Measurements from ENCODE around the gene PLXDC1. TPM values are rescaled to one million over a fixed set of nuclear protein-coding genes. Genes with fewer than 3 reads are reported as not detected.

PLXDC1 gene
- total RNA-seq, 4 donors from 2014 or later = 3.3 to 45.1 (median 21.5) TPM

DNA sequence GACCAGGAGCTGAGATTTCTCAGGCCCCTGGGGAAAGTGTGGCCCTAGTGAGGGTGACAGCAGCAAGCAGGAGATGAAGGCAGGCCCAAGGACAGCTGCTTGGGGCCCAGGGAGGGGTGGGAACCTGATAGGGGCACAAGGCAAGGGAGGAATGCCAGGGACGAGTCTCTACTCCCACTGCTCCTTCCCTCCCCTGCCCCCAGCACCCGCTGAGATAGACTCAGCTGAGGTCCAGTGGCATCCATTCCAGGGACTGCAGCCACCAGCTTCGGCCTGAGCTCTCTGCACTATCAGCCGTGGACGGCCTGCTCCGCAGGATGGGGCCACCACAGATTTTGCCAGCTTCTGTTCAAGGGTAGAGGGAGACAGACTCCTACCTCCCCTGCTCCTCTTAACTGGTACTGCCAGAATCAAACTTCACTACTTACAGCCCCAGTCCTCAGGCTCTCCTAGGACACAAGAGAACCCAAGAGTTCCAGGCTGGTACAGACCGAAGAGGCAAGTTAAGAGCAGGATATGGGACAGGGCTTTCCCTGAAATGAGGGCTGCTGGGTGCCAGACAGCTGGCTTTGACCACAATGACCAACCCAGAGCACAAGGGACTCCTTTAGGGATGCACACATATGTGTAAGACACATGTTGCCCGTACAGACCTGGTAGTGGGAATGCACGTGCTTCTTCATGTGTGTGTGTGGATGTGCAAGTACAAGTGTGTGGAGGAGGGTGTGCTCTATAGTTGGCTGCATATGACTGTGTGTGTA, 40.5 kb upstream of the PLXDC1 start:
- Histone ChIP-seq H3K36me3 (no peaks in the 10 kb centered on the region), H3K27ac (no peak overlapping the region), H3K4me3 (no peak overlapping the region), H3K27me3 (no peaks in the 10 kb centered on the region), H3K9me3 (no peaks in the 10 kb centered on the region), H3K4me1 (peaks cover 0 to 16% of the 10 kb centered on the region in 2 donors)
- intact Hi-C loops (cut with DNase I; ENCODE audit: low total_unique reads) = no loop called here
- TF ChIP-seq, protein P1, sequence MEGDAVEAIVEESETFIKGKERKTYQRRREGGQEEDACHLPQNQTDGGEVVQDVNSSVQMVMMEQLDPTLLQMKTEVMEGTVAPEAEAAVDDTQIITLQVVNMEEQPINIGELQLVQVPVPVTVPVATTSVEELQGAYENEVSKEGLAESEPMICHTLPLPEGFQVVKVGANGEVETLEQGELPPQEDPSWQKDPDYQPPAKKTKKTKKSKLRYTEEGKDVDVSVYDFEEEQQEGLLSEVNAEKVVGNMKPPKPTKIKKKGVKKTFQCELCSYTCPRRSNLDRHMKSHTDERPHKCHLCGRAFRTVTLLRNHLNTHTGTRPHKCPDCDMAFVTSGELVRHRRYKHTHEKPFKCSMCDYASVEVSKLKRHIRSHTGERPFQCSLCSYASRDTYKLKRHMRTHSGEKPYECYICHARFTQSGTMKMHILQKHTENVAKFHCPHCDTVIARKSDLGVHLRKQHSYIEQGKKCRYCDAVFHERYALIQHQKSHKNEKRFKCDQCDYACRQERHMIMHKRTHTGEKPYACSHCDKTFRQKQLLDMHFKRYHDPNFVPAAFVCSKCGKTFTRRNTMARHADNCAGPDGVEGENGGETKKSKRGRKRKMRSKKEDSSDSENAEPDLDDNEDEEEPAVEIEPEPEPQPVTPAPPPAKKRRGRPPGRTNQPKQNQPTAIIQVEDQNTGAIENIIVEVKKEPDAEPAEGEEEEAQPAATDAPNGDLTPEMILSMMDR (IDR thresholded peaks at IDR 0.05) = no peak
- TF ChIP-seq POLR2A (IDR thresholded peaks at IDR 0.05) = no peak
- no peak for DNase-seq

DNA sequence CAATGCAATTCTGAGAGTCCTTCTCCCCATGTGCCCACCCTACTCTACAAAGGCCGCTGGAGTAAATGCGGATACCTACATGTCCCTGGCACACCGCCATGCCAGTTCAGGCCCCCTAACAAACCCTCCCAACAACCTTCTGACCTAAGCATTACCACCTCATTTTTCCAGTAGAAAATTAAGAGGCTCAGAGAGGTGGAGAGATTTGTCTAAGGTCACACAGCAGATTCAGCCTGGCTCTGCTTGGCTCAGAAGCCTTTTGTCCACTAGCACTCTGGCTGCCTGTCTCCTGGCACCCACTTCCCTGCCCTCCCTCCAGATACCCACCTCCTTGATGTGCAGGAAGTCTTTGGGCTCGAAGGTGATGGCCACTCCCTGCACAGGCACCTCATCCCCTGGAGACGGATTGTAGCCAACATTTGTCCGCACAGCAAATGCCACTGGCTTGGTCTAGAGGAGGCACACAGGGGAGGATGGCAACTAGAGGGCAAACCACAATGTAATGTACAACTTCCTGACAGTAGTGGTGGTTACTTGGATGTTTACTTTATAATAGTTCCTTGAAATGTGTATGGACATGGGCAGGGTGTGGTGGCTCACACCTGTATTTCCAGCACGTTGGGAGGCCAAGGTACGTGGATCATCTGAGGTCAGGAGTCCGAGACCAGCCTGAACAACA, 35.9 kb upstream of the PLXDC1 start:
- no peak for TF ChIP-seq POLR2A (IDR thresholded peaks at IDR 0.05)
- TF ChIP-seq, protein P1 (IDR thresholded peaks at IDR 0.05) = no peak

DNA sequence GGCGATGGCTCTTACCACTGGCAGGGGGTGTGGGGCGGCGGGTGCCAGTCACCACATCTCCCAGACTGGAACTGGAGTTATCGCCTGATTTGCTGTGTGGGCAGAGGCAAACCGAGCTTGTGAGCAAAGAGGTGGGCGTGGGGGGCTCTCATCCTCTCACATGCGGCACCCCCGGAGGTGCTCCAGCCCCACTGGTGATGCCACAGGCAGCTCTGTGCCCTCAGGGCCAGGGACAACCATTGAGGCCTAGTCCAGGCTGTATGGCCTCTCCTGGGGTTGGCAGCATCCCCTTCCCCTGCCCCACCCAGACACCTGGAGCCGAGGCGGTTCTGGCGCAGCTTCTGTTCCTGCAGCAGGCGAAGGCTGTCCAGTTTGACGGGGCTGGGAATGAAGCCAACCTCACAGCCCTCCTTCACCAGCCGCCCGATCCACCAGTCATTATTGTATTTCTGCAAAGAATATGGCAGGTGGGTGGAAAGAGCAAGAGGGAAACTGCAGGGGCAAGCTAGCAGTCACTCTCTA, 35.1 kb upstream of the PLXDC1 start:
- H3K4me3 ChIP-seq = no peak overlapping the region
- intact Hi-C loops (cut with DNase I; ENCODE audit: low total_unique reads) = no loop called here
- H3K9me3 ChIP-seq = no peaks in the 10 kb centered on the region
- no peak overlapping the region for H3K27ac ChIP-seq
- no peaks in the 10 kb centered on the region for H3K27me3 ChIP-seq
- no peak for TF ChIP-seq POLR2A (IDR thresholded peaks at IDR 0.05)
- TF ChIP-seq, protein P1 (IDR thresholded peaks at IDR 0.05) = no peak
- H3K36me3 ChIP-seq = no peaks in the 10 kb centered on the region
- H3K4me1 ChIP-seq = no peaks in the 10 kb centered on the region
- DNase-seq = no peak

More for the DNA sequence above, 35.9 kb upstream of the PLXDC1 start:
- Histone ChIP-seq H3K27ac (no peak overlapping the region), H3K4me3 (no peak overlapping the region), H3K9me3 (no peaks in the 10 kb centered on the region), H3K4me1 (no peaks in the 10 kb centered on the region), H3K27me3 (no peaks in the 10 kb centered on the region), H3K36me3 (no peaks in the 10 kb centered on the region)
- intact Hi-C loops (cut with DNase I; ENCODE audit: low total_unique reads) = no loop called here
- DNase-seq = no peak

DNA sequence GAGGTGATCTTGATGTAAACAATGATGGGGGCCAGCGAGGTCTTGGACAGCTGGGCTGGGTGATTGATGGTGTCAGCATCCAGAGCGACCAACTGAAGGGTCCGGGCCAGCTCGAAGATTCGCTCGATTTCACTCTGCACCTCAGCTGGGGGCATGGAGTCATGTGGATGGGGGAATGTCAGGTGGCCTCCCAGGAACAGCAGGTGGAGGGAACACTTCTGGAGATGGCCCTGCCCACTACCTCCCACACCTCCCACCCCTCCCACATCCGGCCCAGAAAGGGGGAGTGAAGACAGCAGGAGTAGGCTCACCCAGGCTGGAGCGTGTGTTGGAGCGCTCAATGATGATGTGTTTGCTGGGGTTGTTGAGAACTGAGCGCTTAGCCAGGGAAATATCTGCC, 32.3 kb upstream of the PLXDC1 start:
- TF ChIP-seq, protein P1 (IDR thresholded peaks at IDR 0.05) = no peak
- TF ChIP-seq POLR2A (IDR thresholded peaks at IDR 0.05) = no peak
- no peak for DNase-seq
- Histone ChIP-seq H3K36me3 (no peaks in the 10 kb centered on the region), H3K27ac (no peak overlapping the region), H3K4me3 (no peak overlapping the region), H3K9me3 (no peaks in the 10 kb centered on the region), H3K27me3 (no peaks in the 10 kb centered on the region), H3K4me1 (no peaks in the 10 kb centered on the region)
- intact Hi-C loops (cut with DNase I; ENCODE audit: low total_unique reads) = no loop called here

DNA sequence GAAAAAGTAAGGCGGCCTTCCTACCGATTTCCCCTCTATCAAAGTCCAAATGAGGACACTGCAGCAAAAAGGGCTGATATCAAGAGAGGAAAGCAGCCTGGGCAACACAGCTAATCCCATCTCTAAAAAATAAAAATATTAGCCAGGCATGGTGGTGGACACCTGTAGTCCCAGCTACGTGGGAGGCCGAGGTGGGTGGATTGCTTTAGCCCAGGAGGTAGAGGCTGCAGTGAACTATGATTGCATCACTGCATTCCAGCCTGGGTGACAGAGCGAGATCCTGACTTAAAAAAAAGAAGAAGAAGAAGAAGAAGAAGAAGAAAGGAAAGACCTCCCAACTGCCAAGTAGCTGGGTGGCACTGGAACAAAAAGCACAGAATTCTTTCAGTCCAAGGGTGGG, 31.6 kb upstream of the PLXDC1 start:
- intact Hi-C loops (cut with DNase I; ENCODE audit: low total_unique reads) = no loop called here
- TF ChIP-seq POLR2A (IDR thresholded peaks at IDR 0.05) = no peak
- TF ChIP-seq, protein P1 (IDR thresholded peaks at IDR 0.05) = no peak

More for the DNA sequence above, 31.6 kb upstream of the PLXDC1 start:
- no peaks in the 10 kb centered on the region for H3K36me3 ChIP-seq
- H3K27ac ChIP-seq = no peak overlapping the region
- no peak for DNase-seq
- no peaks in the 10 kb centered on the region for H3K27me3 ChIP-seq
- no peak overlapping the region for H3K4me3 ChIP-seq
- no peaks in the 10 kb centered on the region for H3K9me3 ChIP-seq
- H3K4me1 ChIP-seq = no peaks in the 10 kb centered on the region

All from uterus (tissue), 4 donors.